ENCODE data around the gene DCBLD2.

Gene DCBLD2

DNA sequence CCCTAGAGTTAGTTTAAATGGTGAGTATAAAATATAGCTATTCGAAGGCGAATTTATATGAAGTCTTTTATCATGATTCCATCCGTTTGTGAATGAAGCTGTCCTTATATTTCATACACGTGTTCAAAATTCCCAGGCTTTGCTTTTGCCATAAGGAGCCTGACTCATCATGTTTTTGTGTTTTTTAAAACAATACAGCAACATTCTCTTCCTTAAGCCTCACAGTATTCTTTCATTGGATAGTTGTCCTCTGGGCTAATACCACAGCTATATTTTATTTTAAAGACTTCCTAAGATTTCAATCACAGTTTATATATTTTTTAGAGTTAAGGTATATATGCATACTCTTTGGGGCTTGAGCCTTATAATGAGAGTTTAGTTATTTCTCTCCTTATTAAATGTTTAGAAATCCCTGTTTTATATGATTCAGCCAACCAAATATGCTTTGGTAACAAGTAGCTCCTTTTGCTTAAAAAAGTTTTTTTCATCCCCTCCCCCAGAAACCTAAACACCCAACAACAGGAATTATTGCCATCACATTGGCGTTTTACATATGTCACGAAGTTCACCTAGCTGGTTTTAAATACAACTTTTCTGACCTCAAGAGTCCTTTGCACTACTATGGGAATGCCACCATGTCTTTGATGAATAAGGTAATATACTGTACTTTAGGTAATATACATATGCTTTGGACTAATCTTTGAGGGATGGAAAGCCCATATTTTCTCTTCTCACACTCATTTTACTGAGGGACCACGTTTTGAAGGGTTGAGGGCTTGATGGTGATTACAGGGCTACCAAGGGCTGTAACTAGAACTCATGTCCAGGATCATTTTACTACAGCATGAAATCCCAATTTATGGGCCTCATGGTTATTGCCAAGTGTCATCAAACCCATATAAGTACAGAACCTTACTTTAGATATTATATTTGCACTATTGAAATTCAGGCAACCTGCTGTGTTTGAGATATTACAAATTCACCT, 109.9 kb downstream of the DCBLD2 start:
- DNase-seq (ENCODE audit: low spot score): no peak

DNA sequence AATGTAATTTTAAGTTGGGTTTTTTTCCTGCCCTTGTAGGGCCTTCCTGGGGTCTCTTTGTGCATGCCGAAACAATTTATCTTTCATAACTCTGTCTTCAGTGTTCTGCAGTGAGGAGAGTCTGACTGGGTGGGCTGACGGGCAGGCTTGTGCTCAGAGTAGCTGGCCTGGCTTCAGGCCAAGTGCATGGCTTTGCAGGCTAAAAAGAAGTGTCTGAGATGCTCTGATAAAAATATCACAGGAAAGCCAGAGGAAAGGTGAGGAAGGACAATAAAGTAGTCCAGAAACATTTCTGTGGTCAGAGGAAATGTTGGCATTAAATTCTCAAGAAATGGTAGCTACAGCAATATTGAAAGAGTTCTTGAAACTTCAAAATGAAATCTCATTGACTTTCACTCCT, 112.8 kb downstream of the DCBLD2 start:
- DNase-seq (ENCODE audit: low spot score): no peak
- TF ChIP-seq, protein P1, sequence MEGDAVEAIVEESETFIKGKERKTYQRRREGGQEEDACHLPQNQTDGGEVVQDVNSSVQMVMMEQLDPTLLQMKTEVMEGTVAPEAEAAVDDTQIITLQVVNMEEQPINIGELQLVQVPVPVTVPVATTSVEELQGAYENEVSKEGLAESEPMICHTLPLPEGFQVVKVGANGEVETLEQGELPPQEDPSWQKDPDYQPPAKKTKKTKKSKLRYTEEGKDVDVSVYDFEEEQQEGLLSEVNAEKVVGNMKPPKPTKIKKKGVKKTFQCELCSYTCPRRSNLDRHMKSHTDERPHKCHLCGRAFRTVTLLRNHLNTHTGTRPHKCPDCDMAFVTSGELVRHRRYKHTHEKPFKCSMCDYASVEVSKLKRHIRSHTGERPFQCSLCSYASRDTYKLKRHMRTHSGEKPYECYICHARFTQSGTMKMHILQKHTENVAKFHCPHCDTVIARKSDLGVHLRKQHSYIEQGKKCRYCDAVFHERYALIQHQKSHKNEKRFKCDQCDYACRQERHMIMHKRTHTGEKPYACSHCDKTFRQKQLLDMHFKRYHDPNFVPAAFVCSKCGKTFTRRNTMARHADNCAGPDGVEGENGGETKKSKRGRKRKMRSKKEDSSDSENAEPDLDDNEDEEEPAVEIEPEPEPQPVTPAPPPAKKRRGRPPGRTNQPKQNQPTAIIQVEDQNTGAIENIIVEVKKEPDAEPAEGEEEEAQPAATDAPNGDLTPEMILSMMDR (IDR thresholded peaks at IDR 0.05; ENCODE audit: extremely low read depth, missing control alignments): no peak

More for the DNA sequence above, 109.9 kb downstream of the DCBLD2 start:
- TF ChIP-seq, protein P1 (IDR thresholded peaks at IDR 0.05; ENCODE audit: extremely low read depth, missing control alignments): no peak

DNA sequence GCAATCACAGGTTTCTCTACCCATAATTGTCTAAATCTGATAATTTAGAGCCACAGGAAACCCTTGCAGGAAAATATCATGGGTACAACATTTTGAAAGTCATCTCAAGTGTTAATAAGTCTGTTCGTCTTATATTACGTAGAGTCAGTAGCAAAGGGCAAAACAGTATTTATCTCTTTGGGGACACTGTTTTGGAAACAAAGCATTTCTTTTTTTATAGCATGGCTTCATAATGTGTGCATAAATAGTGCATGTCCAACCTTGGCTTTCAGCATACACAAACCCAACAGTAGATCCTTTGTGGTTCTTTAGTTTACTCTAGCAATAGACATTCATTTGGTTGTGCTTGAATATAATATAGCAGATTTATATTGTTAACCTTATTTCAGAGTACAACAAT, 114.3 kb downstream of the DCBLD2 start:
- TF ChIP-seq, protein P1 (IDR thresholded peaks at IDR 0.05; ENCODE audit: extremely low read depth, missing control alignments): no peak
- no peak for DNase-seq (ENCODE audit: low spot score)

DNA sequence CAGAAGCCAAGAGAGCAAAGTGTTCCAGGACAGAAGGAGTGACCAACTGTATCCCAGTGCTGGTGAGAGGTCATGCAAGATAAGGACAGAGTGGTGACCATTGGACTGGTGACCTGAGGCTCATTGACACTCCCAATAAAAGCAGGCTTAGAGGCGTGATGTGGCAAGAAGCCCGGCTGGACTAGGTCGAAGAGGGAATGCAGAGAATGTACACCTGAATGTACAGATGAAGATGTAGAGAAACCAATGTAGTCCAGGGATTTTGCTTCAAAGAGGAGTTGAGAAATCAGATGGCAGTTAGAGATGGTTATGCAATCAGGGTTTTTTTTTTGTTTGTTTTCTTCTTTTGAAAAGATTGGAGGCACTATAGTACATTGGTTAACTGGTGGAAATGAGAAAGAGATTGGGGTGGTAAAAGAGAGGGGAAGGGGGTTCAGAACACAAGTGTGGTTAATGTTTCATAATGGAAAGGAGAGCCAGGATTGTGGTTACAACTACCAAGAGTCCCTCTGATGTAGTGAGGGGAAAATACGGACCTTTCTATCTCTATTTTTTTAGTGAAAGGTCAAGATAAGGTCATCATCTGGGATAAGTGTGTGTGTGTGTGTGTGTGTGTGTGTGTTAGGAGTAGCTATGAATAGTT, 115.0 kb downstream of the DCBLD2 start:
- TF ChIP-seq, protein P1 (IDR thresholded peaks at IDR 0.05; ENCODE audit: extremely low read depth, missing control alignments): no peak
- no peak for DNase-seq (ENCODE audit: low spot score)

DNA sequence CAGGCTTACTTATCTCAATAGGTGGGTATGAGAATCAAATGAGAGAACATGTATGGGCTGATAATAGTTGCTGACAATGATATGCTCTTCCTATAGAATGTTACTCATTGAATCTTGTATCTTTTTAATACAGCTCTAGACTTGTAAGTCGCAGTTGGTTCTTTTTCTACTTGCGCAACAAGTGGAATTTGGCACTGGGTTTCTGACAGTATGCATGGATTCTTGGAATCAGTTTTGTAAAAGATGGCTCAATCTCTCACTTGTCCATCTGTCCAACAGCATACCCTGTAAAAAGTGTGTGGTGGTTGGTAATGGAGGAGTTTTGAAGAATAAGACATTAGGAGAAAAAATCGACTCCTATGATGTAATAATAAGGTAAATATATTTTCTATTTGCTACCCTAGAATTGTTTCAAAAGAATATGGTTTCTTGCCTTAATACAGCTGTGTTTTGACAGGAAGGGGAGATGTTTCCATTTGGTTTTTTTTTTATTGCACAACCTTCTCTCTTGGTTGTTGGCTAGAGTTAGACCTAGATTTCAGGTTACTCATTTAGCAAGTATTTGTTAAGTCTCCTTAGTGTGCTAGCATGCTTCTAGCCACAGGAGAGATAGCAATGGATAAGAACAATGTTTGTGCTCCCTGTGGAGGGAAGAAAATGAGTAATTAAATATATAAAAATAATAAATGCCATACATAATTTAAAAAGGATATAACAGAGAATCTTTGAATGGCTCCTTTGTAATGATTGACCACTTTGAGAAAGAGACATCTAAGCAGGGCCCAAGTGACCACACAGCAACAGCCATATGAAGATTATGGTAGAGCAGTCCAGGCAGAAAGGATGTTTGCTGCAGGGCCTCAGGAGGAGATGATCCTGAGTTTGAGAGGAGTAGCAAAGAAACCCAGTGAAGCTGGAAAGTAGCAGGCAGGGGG, 116.6 kb downstream of the DCBLD2 start:
- no peak for DNase-seq (ENCODE audit: low spot score)
- TF ChIP-seq, protein P1 (IDR thresholded peaks at IDR 0.05; ENCODE audit: extremely low read depth, missing control alignments): no peak

DNA sequence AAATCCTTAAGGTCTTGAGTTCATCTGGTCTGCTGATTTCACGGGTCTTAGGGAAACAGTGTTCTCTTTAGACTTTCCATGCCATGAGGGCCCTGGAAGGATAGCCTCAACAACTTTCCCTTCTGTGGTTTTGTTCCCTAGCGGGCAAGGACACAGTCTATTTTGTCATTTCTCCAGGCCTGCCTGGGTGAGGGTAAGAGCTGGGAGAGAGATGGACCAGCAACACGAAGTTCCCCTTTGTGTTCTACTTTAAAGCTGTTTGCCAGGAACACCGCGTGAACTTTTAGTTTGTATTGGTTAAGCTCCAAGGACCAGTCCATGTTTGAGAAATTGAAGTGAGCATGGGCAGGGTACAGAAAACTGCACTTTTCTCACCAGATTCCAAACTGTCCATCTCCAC, 117.5 kb downstream of the DCBLD2 start:
- TF ChIP-seq, protein P1 (IDR thresholded peaks at IDR 0.05; ENCODE audit: extremely low read depth, missing control alignments): no peak

More for the DNA sequence above, 117.5 kb downstream of the DCBLD2 start:
- no peak for DNase-seq (ENCODE audit: low spot score)
